HG02678 (cell line): Measurements from ENCODE around the gene MOB1B.

Experiments used
- ATAC-seq: cut with Tn5 transposase; IDR thresholded peaks from one replicate; pipeline ENCODE4 v1.9.1; 2021; ENCODE audit warnings: mild to moderate bottlenecking, moderate library complexity; ENCODE audit not compliant: unreplicated experiment

Gene MOB1B

GRCh38 chr4:70914000-70914399 is 11.8 kb downstream of the MOB1B start:
- ATAC-seq, result no peak

GRCh38 chr4:70914631-70915030 is 12.5 kb downstream of the MOB1B start:
- ATAC-seq, result no peak

GRCh38 chr4:70915036-70915815 is 13.1 kb downstream of the MOB1B start:
- ATAC-seq, result no peak

- ATAC-seq, result no peak
Measured at GRCh38 chr4:70915874-70916559, 13.8 kb downstream of the MOB1B start.

- ATAC-seq, result no peak
Measured at GRCh38 chr4:70920592-70920991, 18.4 kb downstream of the MOB1B start.

GRCh38 chr4:70925418-70925817 is 23.2 kb downstream of the MOB1B start:
- ATAC-seq, result no peak

- ATAC-seq, result peak; percentile 73
Measured at GRCh38 chr4:70925899-70926635, 23.9 kb downstream of the MOB1B start.

GRCh38 chr4:70927502-70928137 is 25.5 kb downstream of the MOB1B start:
- ATAC-seq, result peak; percentile 40

GRCh38 chr4:70930530-70931256 is 28.5 kb downstream of the MOB1B start:
- ATAC-seq, result no peak

- no peak for ATAC-seq
Measured at GRCh38 chr4:70931347-70931746, 29.2 kb downstream of the MOB1B start.

GRCh38 chr4:70932984-70933383 is 30.8 kb downstream of the MOB1B start:
- ATAC-seq, result no peak

- ATAC-seq, result no peak
Measured at GRCh38 chr4:70935038-70935695, 33.0 kb downstream of the MOB1B start.

GRCh38 chr4:70936200-70936787 is 34.1 kb downstream of the MOB1B start:
- no peak for ATAC-seq

- no peak for ATAC-seq
Measured at GRCh38 chr4:70938086-70938485, 35.9 kb downstream of the MOB1B start.

GRCh38 chr4:70940134-70940533 is 38.0 kb downstream of the MOB1B start:
- ATAC-seq, result no peak

- ATAC-seq, result peak; percentile 73
Measured at GRCh38 chr4:70943114-70943513, 40.9 kb downstream of the MOB1B start.

GRCh38 chr4:70945046-70945445 is 42.9 kb downstream of the MOB1B start:
- peak; percentile 47 for ATAC-seq

- no peak for ATAC-seq
Measured at GRCh38 chr4:70945452-70946055, 43.4 kb downstream of the MOB1B start.

- ATAC-seq, result no peak
Measured at GRCh38 chr4:70946939-70947338, 44.8 kb downstream of the MOB1B start.
